Activated B cell treated with CpG ODN at 0.5 μM for 24 hours (primary cell): ENCODE results near the gene PAX5. TPM values are rescaled to one million over a fixed set of nuclear protein-coding genes. Genes with fewer than 3 reads are reported as not detected.
A peak's percentile ranks its signal among the peaks of the same experiment; 100 is the strongest.

Experiments
- ATAC-seq: fragments of 200-7000 bp; cut with Tn5 transposase; one replicate; pipeline ENCODE4 v1.10.0; 2021; ENCODE audit warnings: low read depth, mild to moderate bottlenecking, moderate library complexity
- CTCF ChIA-PET: fragments of 350-600 bp; sonication (Branson Sonifier 250); formaldehyde crosslinking; loops from one replicate; lab custom pipeline; 2021; ENCODE audit warnings: antibody characterized with exemption; lab: Charles Lee
- POLR2A ChIA-PET: fragments of 350-600 bp; sonication (Branson Sonifier 250); formaldehyde crosslinking; loops from one replicate; lab custom pipeline; 2021; ENCODE audit warnings: antibody characterized with exemption; lab: Charles Lee
- DNase-seq: peaks from one replicate; pipeline ENCODE4 v3.0.0; 2022
- H3K27ac Mint-ChIP-seq: one replicate; pipeline ENCODE4 v1.8.0; 2020; ENCODE audit warnings: mixed read lengths
- H3K27me3 Mint-ChIP-seq: one replicate; pipeline ENCODE4 v1.8.0; 2021; ENCODE audit warnings: mixed read lengths
- H3K36me3 Mint-ChIP-seq: one replicate; pipeline ENCODE4 v1.8.0; 2021; ENCODE audit warnings: low read depth, mixed read lengths
- H3K4me1 Mint-ChIP-seq: one replicate; pipeline ENCODE4 v1.8.0; 2021; ENCODE audit warnings: mixed read lengths
- H3K4me3 Mint-ChIP-seq: one replicate; pipeline ENCODE4 v1.8.0; 2020; ENCODE audit warnings: mild to moderate bottlenecking, mixed read lengths
- H3K9me3 Mint-ChIP-seq: one replicate; pipeline ENCODE4 v1.8.0; 2020; ENCODE audit warnings: mixed read lengths
- intact Hi-C: fragments of 100-400 bp; cut with micrococcal nuclease; formaldehyde crosslinking; loops from one replicate; pipeline ENCODE4 v1.15.1; 2024
- total RNA-seq: library from RNA; stranded (reverse); gene quantifications from 2 replicates; pipeline ENCODE4 v1.2.3, GENCODE V29; 2022
- TF ChIP-seq, protein P1 (sequence below): fragments of 200-600 bp; IDR thresholded peaks from one replicate; pipeline ENCODE4 v1.8.0; 2022; ENCODE audit warnings: antibody characterized with exemption, mild to moderate bottlenecking

Gene PAX5
- total RNA-seq, 1 donor from 2014 or later: 619 TPM

DNA sequence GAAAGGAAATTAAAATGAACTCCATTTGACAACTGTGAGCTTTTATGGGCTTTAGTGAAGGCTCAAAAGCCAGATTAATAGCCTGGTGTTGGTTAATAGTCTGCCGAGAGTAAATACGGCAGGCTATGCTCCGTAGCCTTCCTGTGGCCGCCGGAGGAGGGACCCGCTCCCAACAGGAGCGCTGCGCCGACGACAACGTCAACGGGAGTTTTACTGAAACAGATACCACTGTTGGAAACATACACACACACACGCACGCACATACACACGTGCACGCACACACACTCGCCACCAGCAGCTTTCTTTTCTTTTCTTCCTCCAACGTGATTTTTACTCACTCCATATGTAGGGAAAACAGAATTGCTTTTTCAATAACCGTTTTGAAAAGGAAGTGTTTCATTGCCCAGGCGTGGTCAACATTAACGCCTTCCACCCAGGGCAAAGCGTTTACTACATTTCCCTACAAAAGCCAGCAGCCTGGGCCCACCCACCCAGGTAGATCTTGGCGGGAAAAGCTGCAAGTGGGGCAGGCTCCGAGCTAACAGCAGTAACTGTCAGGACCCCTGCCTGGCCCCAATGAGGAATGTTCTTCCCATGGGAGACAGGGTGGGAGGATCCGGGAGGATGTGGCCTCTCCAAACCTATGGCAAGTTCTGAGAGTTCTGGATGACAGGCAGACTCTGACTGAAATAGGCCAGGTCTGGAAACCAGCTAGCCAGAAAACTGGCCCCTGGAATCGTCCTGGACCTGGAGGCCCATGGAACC lies 72.3 kb downstream of the PAX5 start:
- peaks cover 96% of the 10 kb centered on the region for H3K36me3 Mint-ChIP-seq
- ChIA-PET CTCF (no interaction called here), POLR2A (interaction anchor here (0.9 kb wide), 1 partner anchor 10 kb away, joined by 3 read pairs; no protein-coding TSS in a partner anchor)
- no peak overlapping the region for H3K4me3 Mint-ChIP-seq
- no peaks in the 10 kb centered on the region for H3K9me3 Mint-ChIP-seq
- no peak for DNase-seq
- TF ChIP-seq, protein P1, sequence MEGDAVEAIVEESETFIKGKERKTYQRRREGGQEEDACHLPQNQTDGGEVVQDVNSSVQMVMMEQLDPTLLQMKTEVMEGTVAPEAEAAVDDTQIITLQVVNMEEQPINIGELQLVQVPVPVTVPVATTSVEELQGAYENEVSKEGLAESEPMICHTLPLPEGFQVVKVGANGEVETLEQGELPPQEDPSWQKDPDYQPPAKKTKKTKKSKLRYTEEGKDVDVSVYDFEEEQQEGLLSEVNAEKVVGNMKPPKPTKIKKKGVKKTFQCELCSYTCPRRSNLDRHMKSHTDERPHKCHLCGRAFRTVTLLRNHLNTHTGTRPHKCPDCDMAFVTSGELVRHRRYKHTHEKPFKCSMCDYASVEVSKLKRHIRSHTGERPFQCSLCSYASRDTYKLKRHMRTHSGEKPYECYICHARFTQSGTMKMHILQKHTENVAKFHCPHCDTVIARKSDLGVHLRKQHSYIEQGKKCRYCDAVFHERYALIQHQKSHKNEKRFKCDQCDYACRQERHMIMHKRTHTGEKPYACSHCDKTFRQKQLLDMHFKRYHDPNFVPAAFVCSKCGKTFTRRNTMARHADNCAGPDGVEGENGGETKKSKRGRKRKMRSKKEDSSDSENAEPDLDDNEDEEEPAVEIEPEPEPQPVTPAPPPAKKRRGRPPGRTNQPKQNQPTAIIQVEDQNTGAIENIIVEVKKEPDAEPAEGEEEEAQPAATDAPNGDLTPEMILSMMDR: no peak
- peak overlapping the region; percentile 65 for H3K27ac Mint-ChIP-seq
- intact Hi-C loops: no loop called here
- peaks cover 44% of the 10 kb centered on the region for H3K4me1 Mint-ChIP-seq
- no peaks in the 10 kb centered on the region for H3K27me3 Mint-ChIP-seq
- ATAC-seq: no peak

DNA sequence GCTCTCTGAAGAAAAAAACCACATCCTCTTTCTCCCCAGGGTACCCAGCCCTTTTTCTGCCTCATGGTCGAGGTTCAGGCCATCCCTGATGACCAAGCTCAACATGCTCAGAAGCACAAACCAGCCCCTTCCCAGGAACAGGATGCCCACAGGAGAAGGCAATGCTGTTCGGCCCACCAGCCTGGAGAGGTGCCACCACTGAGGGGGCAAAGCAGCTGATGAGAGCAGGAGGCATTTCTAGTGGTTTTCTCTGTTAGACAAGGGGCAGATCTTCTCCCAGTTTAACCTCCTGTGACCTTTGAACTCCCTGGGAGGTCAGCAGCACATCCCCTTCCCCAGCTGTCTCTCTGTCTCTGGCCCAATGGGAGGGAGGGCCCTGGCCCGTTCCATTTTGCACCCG lies 73.0 kb downstream of the PAX5 start:
- no peaks in the 10 kb centered on the region for H3K27me3 Mint-ChIP-seq
- DNase-seq (no peak), ATAC-seq (no peak)
- TF ChIP-seq, protein P1: no peak
- peak overlapping the region; percentile 65 for H3K27ac Mint-ChIP-seq
- ChIA-PET POLR2A (no interaction called here), CTCF (no interaction called here)
- H3K4me1 Mint-ChIP-seq: peaks cover 47% of the 10 kb centered on the region
- no peaks in the 10 kb centered on the region for H3K9me3 Mint-ChIP-seq
- intact Hi-C loops: no loop called here
- no peak overlapping the region for H3K4me3 Mint-ChIP-seq
- H3K36me3 Mint-ChIP-seq: peaks cover 96% of the 10 kb centered on the region

DNA sequence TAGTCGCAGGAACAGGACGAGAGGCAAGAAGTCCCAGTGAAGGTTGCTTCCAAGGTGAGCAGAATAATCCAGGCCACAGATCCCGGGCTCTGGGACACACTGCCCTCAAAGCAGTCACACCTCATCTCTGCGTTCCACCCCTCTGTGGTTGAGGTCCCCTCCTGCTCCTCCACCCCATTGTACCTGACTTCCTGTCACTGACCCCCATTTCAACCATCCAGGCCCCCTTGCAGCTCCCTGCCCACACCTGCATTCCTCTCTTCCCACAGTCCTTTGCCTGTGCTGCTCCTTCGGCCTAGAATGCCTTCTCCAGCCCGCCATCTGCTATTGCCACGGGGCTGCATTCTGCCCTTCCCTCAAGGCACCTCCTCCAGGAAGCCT lies 73.5 kb downstream of the PAX5 start:
- intact Hi-C loops: no loop called here
- Mint-ChIP-seq H3K27ac (peak overlapping the region; percentile 65), H3K27me3 (no peaks in the 10 kb centered on the region), H3K36me3 (peaks cover 94% of the 10 kb centered on the region), H3K4me1 (peaks cover 46% of the 10 kb centered on the region), H3K4me3 (no peak overlapping the region), H3K9me3 (no peaks in the 10 kb centered on the region)
- TF ChIP-seq, protein P1: no peak
- POLR2A ChIA-PET: no interaction called here
- ATAC-seq (no peak), DNase-seq (no peak)
- CTCF ChIA-PET: no interaction called here

DNA sequence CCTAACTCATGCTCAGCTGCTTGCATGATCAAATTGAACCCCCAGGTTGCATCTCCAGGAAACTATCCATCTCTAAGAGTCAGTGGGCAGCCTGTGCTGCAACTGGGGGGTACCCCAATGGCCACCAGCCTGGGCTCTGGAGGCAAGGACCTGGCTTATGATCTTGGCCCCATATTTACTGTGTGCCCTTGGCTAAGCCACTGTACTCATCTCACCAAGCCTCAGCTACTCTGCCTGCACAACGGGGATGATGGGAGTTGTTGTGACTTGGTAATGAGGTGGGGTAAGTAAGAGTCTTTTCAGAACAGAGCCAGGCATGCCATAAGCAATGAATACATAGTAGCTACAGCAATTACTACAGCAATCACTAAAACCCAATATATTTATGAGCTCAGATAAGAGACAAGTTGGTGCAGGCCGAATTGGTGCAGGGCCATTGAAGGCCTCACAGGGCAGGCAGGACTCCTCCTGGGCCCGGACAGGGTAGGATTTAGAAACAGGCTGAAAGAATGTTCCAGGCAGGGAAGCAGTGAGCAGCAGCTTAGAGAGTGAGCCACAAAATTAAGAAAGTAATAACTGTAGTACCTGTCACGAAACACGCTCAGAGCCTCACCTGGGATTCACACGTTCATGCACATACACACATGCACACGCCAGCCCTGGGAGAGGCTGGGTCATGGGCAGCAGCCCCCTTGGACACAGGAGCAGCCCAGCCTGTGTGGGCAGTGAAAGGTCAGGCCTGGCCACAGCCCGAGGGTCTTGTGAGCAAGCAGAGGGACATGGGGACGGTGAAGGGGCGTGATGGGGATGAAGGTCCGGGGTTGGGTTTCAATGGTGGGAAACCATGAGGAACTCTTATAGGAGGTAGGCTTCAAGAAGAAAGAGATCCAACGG lies 74.1 kb downstream of the PAX5 start:
- ChIA-PET POLR2A (no interaction called here), CTCF (no interaction called here)
- Mint-ChIP-seq H3K27me3 (no peaks in the 10 kb centered on the region), H3K4me1 (peaks cover 46% of the 10 kb centered on the region), H3K4me3 (no peak overlapping the region), H3K9me3 (no peaks in the 10 kb centered on the region), H3K27ac (peak overlapping the region; percentile 65), H3K36me3 (peaks cover 92% of the 10 kb centered on the region)
- no peak for ATAC-seq
- no peak for DNase-seq
- intact Hi-C loops: no loop called here
- TF ChIP-seq, protein P1: no peak

DNA sequence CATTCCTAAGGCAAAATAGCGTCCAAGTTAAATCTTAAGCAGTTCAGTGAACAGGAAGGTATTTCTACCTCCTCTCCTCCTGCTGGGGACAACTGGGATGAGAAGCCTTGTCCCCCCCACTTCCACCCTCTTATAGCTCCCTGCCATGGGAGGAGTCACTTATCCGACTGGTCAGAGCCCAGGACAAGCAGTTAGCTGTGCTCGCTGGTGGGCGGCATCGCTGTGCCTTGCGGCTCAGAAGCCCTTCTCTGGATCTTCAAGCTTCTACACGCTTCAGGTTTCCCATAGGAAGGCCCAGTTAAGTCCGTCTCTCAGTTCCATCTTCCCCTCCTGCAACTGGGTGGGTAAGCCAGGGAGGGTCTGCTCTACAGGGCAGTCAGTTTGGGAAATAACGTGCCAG lies 77.2 kb downstream of the PAX5 start:
- ChIA-PET CTCF (no interaction called here), POLR2A (no interaction called here)
- Mint-ChIP-seq H3K4me3 (no peak overlapping the region), H3K4me1 (peaks cover 69% of the 10 kb centered on the region), H3K27me3 (no peaks in the 10 kb centered on the region), H3K36me3 (peaks cover 92% of the 10 kb centered on the region), H3K9me3 (no peaks in the 10 kb centered on the region), H3K27ac (peak overlapping the region; percentile 66)
- DNase-seq: no peak
- no peak for ATAC-seq
- TF ChIP-seq, protein P1: no peak
- intact Hi-C loops: no loop called here
